K562 (cell line): ENCODE results near the gene TBL1XR1. TPM values are rescaled to one million over a fixed set of nuclear protein-coding genes. Genes with fewer than 3 reads are reported as not detected.

ENCODE experiments used
- ATAC-seq: fragments of 200-7000 bp; cut with Tn5 transposase; 3 replicates; pipeline ENCODE4 v1.9.1; 2020; ENCODE audit warnings: moderate library complexity
- BruUV-seq: library from RNA; stranded (reverse); fragments of 400-500 nt; replicated peaks from 2 replicates; lab custom pipeline; 2021; lab: Mats Ljungman, UMichigan
- CTCF ChIA-PET: fragments of 300-600 bp; formaldehyde crosslinking; extraction: SDS; loops from one replicate; lab custom pipeline; 2021; ENCODE audit warnings: low intra/inter-chr PET ratio; lab: Yijun Ruan, JAX
- POLR2A ChIA-PET: fragments of 300-600, 350-650 bp; sonication (Branson Sonifier 250); formaldehyde crosslinking; extraction: SDS; loops from one replicate; lab custom pipeline; 2021; ENCODE audit warnings: antibody characterized with exemption, inconsistent platforms; lab: Yijun Ruan, JAX
- DNase-seq, 4 experiments: peaks; one replicate each; pipeline versions ENCODE4 v3.0.0 to v3.0.0-alpha.2; 2011 to 2018; ENCODE audit warnings: low spot score in 3 of 4, mixed read lengths in 3 of 4; ENCODE audit errors: extremely low read depth in 1 of 4
- FAIRE-seq: peaks from 2 replicates; lab custom pipeline; 2011; peaks lifted over from hg19 to GRCh38; lab: Jason Lieb, UNC
- H2AFZ ChIP-seq: 2 replicates; pipeline ENCODE4 v1.6.0; 2011; ENCODE audit warnings: low read depth, low read length, control low read depth, inconsistent platforms
- H3K27ac ChIP-seq: fragments of 200-600 bp; 3 replicates; pipeline ENCODE4 v1.8.0; 2011; ENCODE audit warnings: low read depth, mild to moderate bottlenecking, control low read depth, inconsistent platforms, low read length, moderate library complexity, mixed read lengths; ENCODE audit errors: extremely low read depth
- H3K27me3 ChIP-seq, 2 experiments: fragments of 300-600 bp in 1 of 2; 2 replicates in 1 of 2; 3 replicates in 1 of 2; pipeline versions ENCODE4 v1.6.0 to v1.8.0; 2011; ENCODE audit warnings: inconsistent platforms in 2 of 2, low read length in 2 of 2, mild to moderate bottlenecking in 1 of 2, mixed read lengths in 1 of 2, moderate library complexity in 1 of 2; ENCODE audit not compliant: control insufficient read depth in 2 of 2, insufficient read depth in 2 of 2
- H3K36me3 ChIP-seq: fragments of 300-600 bp; 3 replicates; pipeline ENCODE4 v1.8.0; 2011; ENCODE audit warnings: mild to moderate bottlenecking, low read length, inconsistent platforms; ENCODE audit not compliant: control insufficient read depth, insufficient read depth
- H3K4me1 ChIP-seq, 2 experiments: fragments of 200-600 bp in 1 of 2; replicated peaks in 1 of 2; 2 replicates in 1 of 2; 3 replicates in 1 of 2; pipeline versions ENCODE4 v1.5.1 to v1.8.0; 2011; ENCODE audit warnings: inconsistent platforms in 2 of 2, low read length in 2 of 2, mild to moderate bottlenecking in 1 of 2, mixed read lengths in 1 of 2, moderate library complexity in 1 of 2; ENCODE audit not compliant: control insufficient read depth in 2 of 2, insufficient read depth in 2 of 2
- H3K4me2 ChIP-seq: 2 replicates; pipeline ENCODE4 v1.6.1; 2011; ENCODE audit warnings: low read length, control low read depth, inconsistent platforms, mixed read lengths; ENCODE audit not compliant: insufficient read depth
- H3K4me3 ChIP-seq: fragments of 200-600 bp; sonication (generic), shearing (Covaris generic); 2 replicates; pipeline ENCODE4 v1.5.1; 2016; ENCODE audit warnings: control low read depth, inconsistent platforms
- H3K79me2 ChIP-seq: fragments of 200-600 bp; 3 replicates; pipeline ENCODE4 v1.8.0; 2011; ENCODE audit warnings: low read length, inconsistent platforms; ENCODE audit not compliant: control insufficient read depth, insufficient read depth
- H3K9ac ChIP-seq, 2 experiments: 2 replicates each; pipeline versions ENCODE4 v1.6.0 to v1.6.1; 2011; ENCODE audit warnings: low read depth in 2 of 2, low read length in 2 of 2, control low read depth in 1 of 2, inconsistent platforms in 1 of 2, mild to moderate bottlenecking in 1 of 2, mixed read lengths in 1 of 2; ENCODE audit not compliant: insufficient read depth in 1 of 2
- H3K9me1 ChIP-seq: one replicate; pipeline ENCODE4 v1.6.0; 2011; ENCODE audit warnings: inconsistent platforms, mild to moderate bottlenecking, low read length, moderate library complexity; ENCODE audit not compliant: control insufficient read depth, insufficient read depth
- H3K9me3 ChIP-seq: replicated peaks from 2 replicates; pipeline ENCODE4 v1.5.1; 2011; ENCODE audit warnings: low read depth, low read length, inconsistent platforms; ENCODE audit not compliant: control insufficient read depth, insufficient read depth
- H4K20me1 ChIP-seq: replicated peaks from 2 replicates; pipeline ENCODE4 v1.6.1; 2011; ENCODE audit warnings: low read length, inconsistent platforms, mixed read lengths; ENCODE audit not compliant: control insufficient read depth, insufficient read depth
- BRCA1 ChIP-seq, 2 experiments: fragments of 450-650 bp in 1 of 2; sonication (generic) in 1 of 2; formaldehyde crosslinking in 1 of 2; IDR thresholded peaks; 2 replicates each; pipeline versions ENCODE4 v1.5.0 to v1.6.1; 2017 to 2020; ENCODE audit warnings: mild to moderate bottlenecking in 1 of 2, missing genetic modification reagents in 1 of 2
- CCNT2 ChIP-seq: IDR thresholded peaks from 2 replicates; pipeline ENCODE4 v1.6.1; 2011; ENCODE audit warnings: borderline replicate concordance, low read depth, mild to moderate bottlenecking, moderate library complexity, mixed read lengths, low read length; ENCODE audit not compliant: insufficient read length; ENCODE audit errors: extremely low read depth
- CEBPG ChIP-seq, 3 experiments: fragments of 200-800 bp in 1 of 3; sonication (Bioruptor generic) in 1 of 3; sonication (generic) in 1 of 3; formaldehyde crosslinking in 1 of 3; IDR thresholded peaks in 2 of 3; conservative IDR thresholded peaks in 1 of 3; 2 replicates each; pipeline versions ENCODE4 v1.6.1 to v1.8.0; 2016 to 2022; ENCODE audit warnings: missing compliant biosample characterization in 2 of 3, missing genetic modification characterization in 2 of 3, mild to moderate bottlenecking in 1 of 3, missing genetic modification reagents in 1 of 3
- CGGBP1 ChIP-seq: fragments of 250-450 bp; sonication (Bioruptor Pico); IDR thresholded peaks from 2 replicates; pipeline ENCODE4 v1.9.0; 2021; ENCODE audit warnings: mild to moderate bottlenecking
- CHCHD3 ChIP-seq: fragments of 250-450 bp; sonication (Bioruptor Pico); IDR thresholded peaks from 2 replicates; pipeline ENCODE4 v2.1.2; 2022; ENCODE audit warnings: mild to moderate bottlenecking
- CSDE1 ChIP-seq, 2 experiments: fragments of 450-650 bp; IDR thresholded peaks; 2 replicates each; pipeline ENCODE4 v1.6.1; 2016; ENCODE audit warnings: mild to moderate bottlenecking in 1 of 2
- GATAD2A ChIP-seq: fragments of 450-650 bp; IDR thresholded peaks from 2 replicates; pipeline ENCODE4 v1.6.1; 2017
- JUN ChIP-seq, 2 experiments: sonication (generic) in 1 of 2; formaldehyde crosslinking in 1 of 2; IDR thresholded peaks; 2 replicates each; pipeline versions ENCODE4 v1.6.1 to v1.8.0; 2012 to 2022; ENCODE audit warnings: borderline replicate concordance in 2 of 2, mild to moderate bottlenecking in 2 of 2, improper control_type of control experiment in 1 of 2, low read depth in 1 of 2, low read length in 1 of 2, missing genetic modification reagents in 1 of 2
- MEF2D ChIP-seq: conservative IDR thresholded peaks from 2 replicates; pipeline ENCODE4 v1.6.1; 2016; ENCODE audit warnings: low read depth, missing genetic modification characterization, missing compliant biosample characterization
- NR2C2 ChIP-seq, 2 experiments: fragments of 200-800 bp in 1 of 2; sonication (Bioruptor generic) in 1 of 2; sonication (generic) in 1 of 2; formaldehyde crosslinking in 1 of 2; IDR thresholded peaks; 2 replicates each; pipeline versions ENCODE4 v1.6.1 to v1.8.0; 2016 to 2022; ENCODE audit warnings: mild to moderate bottlenecking in 1 of 2, missing compliant biosample characterization in 1 of 2, missing genetic modification characterization in 1 of 2, missing genetic modification reagents in 1 of 2
- PTBP1 ChIP-seq: fragments of 200-400 bp; formaldehyde crosslinking; IDR thresholded peaks from 2 replicates; pipeline ENCODE4 v1.6.1; 2017; ENCODE audit warnings: low read depth, low read length
- SRF ChIP-seq, 2 experiments: fragments of 250-450, 450-650 bp in 1 of 2; sonication (Bioruptor Pico) in 1 of 2; sonication (generic) in 1 of 2; formaldehyde crosslinking; IDR thresholded peaks; 2 replicates each; pipeline versions ENCODE4 v1.5.0 to v1.5.1; 2020 to 2022; ENCODE audit warnings: mild to moderate bottlenecking in 1 of 2, missing genetic modification reagents in 1 of 2
- THRA ChIP-seq: fragments of 450-650 bp; IDR thresholded peaks from 2 replicates; pipeline ENCODE4 v1.6.1; 2017; ENCODE audit warnings: mild to moderate bottlenecking, moderate library complexity
- WGBS: fragments of 100-300 bp; shearing (Covaris generic); methylation state at CpG from one replicate; pipeline ENCODE4 v1.1.6; 2016; ENCODE audit warnings: low coverage, mixed read lengths; ENCODE audit not compliant: insufficient coverage; ENCODE audit errors: missing lambda C conversion rate; 5-methylcytosine and 5-hydroxymethylcytosine counted together
- in situ Hi-C: fragments of 300-500 bp; cut with MboI; formaldehyde crosslinking; loops from 4 replicates; pipeline ENCODE4 v1.15.0; 2018; ENCODE audit warnings: inconsistent platforms, mixed read lengths
- intact Hi-C: fragments of 100-400 bp; cut with micrococcal nuclease; formaldehyde crosslinking; loops from 2 replicates; pipeline ENCODE4 v1.14.2; 2022
- polyA plus RNA-seq, 8 experiments: library from polyadenylated mRNA; depleted of rRNA in 4 of 8; stranded (reverse) in 5 of 8; unstranded in 3 of 8; fragments of >200 nt; fragmentation: Nextera tagmentation in 2 of 8; fragmentation: Illumina TruSeq in 1 of 8; extraction: Ambion mirVana in 2 of 8; extraction: Trizol in 1 of 8; gene quantifications; 2 replicates each; pipeline versions ENCODE4 v1.2.1 to v1.2.3, GENCODE V29; 2011 to 2014; ENCODE audit warnings: inconsistent platforms in 1 of 8, missing spikeins in 1 of 8
- total RNA-seq, 7 experiments: library from RNA; depleted of rRNA in 6 of 7; stranded (reverse); fragments of >200 nt in 6 of 7; fragmentation: Illumina TruSeq in 2 of 7; extraction: Trizol in 2 of 7; gene quantifications; 2 replicates each; pipeline versions ENCODE4 v1.2.1 to v1.2.3, GENCODE V29; 2011 to 2021; ENCODE audit warnings: low replicate concordance in 1 of 7
- TF ChIP-seq, protein P1 (sequence below): fragments of 250-450 bp; sonication (Bioruptor Pico); IDR thresholded peaks from 2 replicates; pipeline ENCODE4 v1.4.0; 2020
- TF ChIP-seq, protein P2 (sequence below): fragments of 150-350 bp; IDR thresholded peaks from 2 replicates; pipeline ENCODE4 v1.6.1; 2014; ENCODE audit warnings: low read depth, mild to moderate bottlenecking, low read length, borderline replicate concordance

Gene TBL1XR1
- total and polyA plus RNA-seq, 9 of the 15 experiments (the other 6 are each of a cell fraction or from before 2014, with no cell fraction given): 19.6 to 171 (median 83.3) TPM

DNA sequence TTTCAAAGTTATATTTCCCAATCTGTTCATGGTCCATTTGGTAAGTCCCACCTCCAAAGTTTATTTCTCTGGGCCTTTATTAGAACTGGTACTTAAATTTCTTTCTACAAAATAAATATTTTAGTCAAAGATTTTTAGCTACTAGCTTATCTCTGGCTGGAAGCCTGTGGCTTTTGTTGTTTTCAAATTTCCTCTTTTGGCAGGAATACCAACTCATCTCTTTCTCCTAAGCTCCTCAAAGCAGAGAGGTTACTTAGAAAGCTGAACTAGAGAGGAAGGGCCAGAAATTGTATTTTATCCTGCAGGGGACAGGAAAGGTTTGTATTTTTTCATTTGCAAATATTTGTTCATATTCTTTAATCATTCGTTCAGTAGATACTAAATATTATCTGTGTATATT is 227.8 kb downstream of the TBL1XR1 start:
- H2AFZ ChIP-seq: no peak overlapping the region
- H3K36me3 ChIP-seq: no peaks in the 10 kb centered on the region
- no peaks in the 10 kb centered on the region for H3K79me2 ChIP-seq
- H3K27me3 ChIP-seq: no peaks in the 10 kb centered on the region
- ATAC-seq: no peak
- H3K9me3 ChIP-seq: no peaks in the 10 kb centered on the region
- H3K27ac ChIP-seq: no peak overlapping the region
- in situ Hi-C loops: no loop called here
- 12% methylated on average over 1 of the region's 1 CpG for WGBS
- H3K4me1 ChIP-seq: no peaks in the 10 kb centered on the region
- intact Hi-C loops: loop anchor here (10.0 kb wide), 1 partner anchor 215 kb away; no protein-coding TSS in a partner anchor
- BruUV-seq: no TSS peak
- CTCF ChIA-PET: no interaction called here
- no peak for DNase-seq
- H4K20me1 ChIP-seq: no peaks in the 10 kb centered on the region
- no peak for FAIRE-seq
- no peak overlapping the region for H3K4me3 ChIP-seq
- POLR2A ChIA-PET: interaction anchor here (1.0 kb wide), 1 partner anchor 9 kb away, joined by 4 read pairs; no protein-coding TSS in a partner anchor
- H3K9me1 ChIP-seq: no peaks in the 10 kb centered on the region
- no peak overlapping the region for H3K4me2 ChIP-seq
- H3K9ac ChIP-seq: no peak overlapping the region
- TF ChIP-seq CHCHD3 (CRISPR knock-in tag): no peak
- no peak for TF ChIP-seq BRCA1 (IDR thresholded peaks at IDR 0.05)
- no peak for TF ChIP-seq BRCA1 (CRISPR knock-in tag; IDR thresholded peaks at IDR 0.05)
- TF ChIP-seq JUN (IDR thresholded peaks at IDR 0.05; ENCODE audit: borderline replicate concordance, low read depth, low read length): no peak
- no peak for TF ChIP-seq JUN (CRISPR knock-in tag; IDR thresholded peaks at IDR 0.05; ENCODE audit: borderline replicate concordance)
- TF ChIP-seq CGGBP1 (CRISPR knock-in tag): no peak
- TF ChIP-seq NR2C2 (CRISPR knock-in tag; IDR thresholded peaks at IDR 0.05): no peak
- TF ChIP-seq NR2C2 (tag; IDR thresholded peaks at IDR 0.05): no peak
- TF ChIP-seq CCNT2: no peak
- TF ChIP-seq MEF2D (tag): no peak
- no peak for TF ChIP-seq GATAD2A
- TF ChIP-seq, protein P1, sequence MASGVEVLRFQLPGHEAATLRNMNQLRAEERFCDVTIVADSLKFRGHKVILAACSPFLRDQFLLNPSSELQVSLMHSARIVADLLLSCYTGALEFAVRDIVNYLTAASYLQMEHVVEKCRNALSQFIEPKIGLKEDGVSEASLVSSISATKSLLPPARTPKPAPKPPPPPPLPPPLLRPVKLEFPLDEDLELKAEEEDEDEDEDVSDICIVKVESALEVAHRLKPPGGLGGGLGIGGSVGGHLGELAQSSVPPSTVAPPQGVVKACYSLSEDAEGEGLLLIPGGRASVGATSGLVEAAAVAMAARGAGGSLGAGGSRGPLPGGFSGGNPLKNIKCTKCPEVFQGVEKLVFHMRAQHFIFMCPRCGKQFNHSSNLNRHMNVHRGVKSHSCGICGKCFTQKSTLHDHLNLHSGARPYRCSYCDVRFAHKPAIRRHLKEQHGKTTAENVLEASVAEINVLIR: no peak
- TF ChIP-seq THRA: no peak
- TF ChIP-seq, protein P2, sequence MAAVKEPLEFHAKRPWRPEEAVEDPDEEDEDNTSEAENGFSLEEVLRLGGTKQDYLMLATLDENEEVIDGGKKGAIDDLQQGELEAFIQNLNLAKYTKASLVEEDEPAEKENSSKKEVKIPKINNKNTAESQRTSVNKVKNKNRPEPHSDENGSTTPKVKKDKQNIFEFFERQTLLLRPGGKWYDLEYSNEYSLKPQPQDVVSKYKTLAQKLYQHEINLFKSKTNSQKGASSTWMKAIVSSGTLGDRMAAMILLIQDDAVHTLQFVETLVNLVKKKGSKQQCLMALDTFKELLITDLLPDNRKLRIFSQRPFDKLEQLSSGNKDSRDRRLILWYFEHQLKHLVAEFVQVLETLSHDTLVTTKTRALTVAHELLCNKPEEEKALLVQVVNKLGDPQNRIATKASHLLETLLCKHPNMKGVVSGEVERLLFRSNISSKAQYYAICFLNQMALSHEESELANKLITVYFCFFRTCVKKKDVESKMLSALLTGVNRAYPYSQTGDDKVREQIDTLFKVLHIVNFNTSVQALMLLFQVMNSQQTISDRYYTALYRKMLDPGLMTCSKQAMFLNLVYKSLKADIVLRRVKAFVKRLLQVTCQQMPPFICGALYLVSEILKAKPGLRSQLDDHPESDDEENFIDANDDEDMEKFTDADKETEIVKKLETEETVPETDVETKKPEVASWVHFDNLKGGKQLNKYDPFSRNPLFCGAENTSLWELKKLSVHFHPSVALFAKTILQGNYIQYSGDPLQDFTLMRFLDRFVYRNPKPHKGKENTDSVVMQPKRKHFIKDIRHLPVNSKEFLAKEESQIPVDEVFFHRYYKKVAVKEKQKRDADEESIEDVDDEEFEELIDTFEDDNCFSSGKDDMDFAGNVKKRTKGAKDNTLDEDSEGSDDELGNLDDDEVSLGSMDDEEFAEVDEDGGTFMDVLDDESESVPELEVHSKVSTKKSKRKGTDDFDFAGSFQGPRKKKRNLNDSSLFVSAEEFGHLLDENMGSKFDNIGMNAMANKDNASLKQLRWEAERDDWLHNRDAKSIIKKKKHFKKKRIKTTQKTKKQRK: no peak
- TF ChIP-seq PTBP1: no peak
- TF ChIP-seq CEBPG (CRISPR knock-in tag; IDR thresholded peaks at IDR 0.05): no peak
- no peak for TF ChIP-seq CEBPG (tag; conservative IDR thresholded peaks at IDR 0.05 in 1 of 2, IDR thresholded peaks at IDR 0.05 in 1 of 2)
- no peak for TF ChIP-seq CSDE1 (IDR thresholded peaks at IDR 0.05)
- TF ChIP-seq SRF (CRISPR knock-in tag; IDR thresholded peaks at IDR 0.05): no peak
